Activated B cell treated with CpG ODN at 0.5 μM for 24 hours (primary cell): ENCODE results near the gene NFIC. TPM values are rescaled to one million over a fixed set of nuclear protein-coding genes. Genes with fewer than 3 reads are reported as not detected.
A peak's percentile ranks its signal among the peaks of the same experiment; 100 is the strongest.

ENCODE experiments used
- ATAC-seq: fragments of 200-7000 bp; cut with Tn5 transposase; one replicate; pipeline ENCODE4 v1.10.0; 2021; ENCODE audit warnings: low read depth, mild to moderate bottlenecking, moderate library complexity
- CTCF ChIA-PET: fragments of 350-600 bp; sonication (Branson Sonifier 250); formaldehyde crosslinking; loops from one replicate; lab custom pipeline; 2021; ENCODE audit warnings: antibody characterized with exemption; lab: Charles Lee
- POLR2A ChIA-PET: fragments of 350-600 bp; sonication (Branson Sonifier 250); formaldehyde crosslinking; loops from one replicate; lab custom pipeline; 2021; ENCODE audit warnings: antibody characterized with exemption; lab: Charles Lee
- DNase-seq: peaks from one replicate; pipeline ENCODE4 v3.0.0; 2022
- H3K27ac Mint-ChIP-seq: one replicate; pipeline ENCODE4 v1.8.0; 2020; ENCODE audit warnings: mixed read lengths
- H3K27me3 Mint-ChIP-seq: one replicate; pipeline ENCODE4 v1.8.0; 2021; ENCODE audit warnings: mixed read lengths
- H3K36me3 Mint-ChIP-seq: one replicate; pipeline ENCODE4 v1.8.0; 2021; ENCODE audit warnings: low read depth, mixed read lengths
- H3K4me1 Mint-ChIP-seq: one replicate; pipeline ENCODE4 v1.8.0; 2021; ENCODE audit warnings: mixed read lengths
- H3K4me3 Mint-ChIP-seq: one replicate; pipeline ENCODE4 v1.8.0; 2020; ENCODE audit warnings: mild to moderate bottlenecking, mixed read lengths
- H3K9me3 Mint-ChIP-seq: one replicate; pipeline ENCODE4 v1.8.0; 2020; ENCODE audit warnings: mixed read lengths
- CTCF ChIP-seq: fragments of 200-600 bp; IDR thresholded peaks from one replicate; pipeline ENCODE4 v1.8.0; 2022; ENCODE audit warnings: antibody characterized with exemption, mild to moderate bottlenecking
- intact Hi-C: fragments of 100-400 bp; cut with micrococcal nuclease; formaldehyde crosslinking; loops from one replicate; pipeline ENCODE4 v1.15.1; 2024
- total RNA-seq: library from RNA; stranded (reverse); gene quantifications from 2 replicates; pipeline ENCODE4 v1.2.3, GENCODE V29; 2022

Gene NFIC
- total RNA-seq, 1 donor from 2014 or later = 18.8 TPM

GRCh38 chr19:3343619-3344502 lies 22.5 kb upstream of the NFIC start:
- POLR2A ChIA-PET = no interaction called here
- H3K27me3 Mint-ChIP-seq = peaks cover 8% of the 10 kb centered on the region
- no peaks in the 10 kb centered on the region for H3K9me3 Mint-ChIP-seq
- no peak overlapping the region for H3K4me3 Mint-ChIP-seq
- peak; percentile 87 for ATAC-seq
- DNase-seq = no peak
- H3K27ac Mint-ChIP-seq = no peak overlapping the region
- CTCF ChIA-PET = interaction anchor here (1.4 to 1.7 kb wide), 2 partner anchors 18 to 86 kb away, joined by 3 to 16 read pairs; no protein-coding TSS in a partner anchor
- peaks cover 3% of the 10 kb centered on the region for H3K4me1 Mint-ChIP-seq
- TF ChIP-seq CTCF = no peak
- no peaks in the 10 kb centered on the region for H3K36me3 Mint-ChIP-seq
- intact Hi-C loops = no loop called here

- intact Hi-C loops = no loop called here
- H3K4me3 Mint-ChIP-seq = no peak overlapping the region
- POLR2A ChIA-PET = no interaction called here
Measured at GRCh38 chr19:3344608-3345598, 21.5 kb upstream of the NFIC start.

GRCh38 chr19:3345850-3346460 lies 20.4 kb upstream of the NFIC start:
- intact Hi-C loops = no loop called here
- ChIA-PET CTCF (no interaction called here), POLR2A (interaction anchor here (0.6 kb wide), 1 partner anchor 133 kb away, joined by 4 read pairs; no protein-coding TSS in a partner anchor)
- no peak for TF ChIP-seq CTCF
- no peaks in the 10 kb centered on the region for H3K9me3 Mint-ChIP-seq
- no peak overlapping the region for H3K27ac Mint-ChIP-seq
- no peaks in the 10 kb centered on the region for H3K36me3 Mint-ChIP-seq
- DNase-seq (no peak), ATAC-seq (no peak)
- peaks cover 4% of the 10 kb centered on the region for H3K27me3 Mint-ChIP-seq
- H3K4me1 Mint-ChIP-seq = peaks cover 3% of the 10 kb centered on the region
- H3K4me3 Mint-ChIP-seq = no peak overlapping the region

More at GRCh38 chr19:3344608-3345598, 21.5 kb upstream of the NFIC start:
- DNase-seq = no peak
- Mint-ChIP-seq H3K4me1 (peaks cover 3% of the 10 kb centered on the region), H3K27ac (no peak overlapping the region), H3K36me3 (no peaks in the 10 kb centered on the region), H3K9me3 (no peaks in the 10 kb centered on the region), H3K27me3 (peaks cover 7% of the 10 kb centered on the region)
- no peak for TF ChIP-seq CTCF
- CTCF ChIA-PET = no interaction called here
- ATAC-seq = no peak

- ChIA-PET CTCF (no interaction called here), POLR2A (interaction anchor here (0.6 kb wide), 2 partner anchors 78 to 133 kb away, joined by 3 to 4 read pairs; no protein-coding TSS in a partner anchor)
- intact Hi-C loops = no loop called here
- ATAC-seq = no peak
- Mint-ChIP-seq H3K27me3 (peaks cover 8% of the 10 kb centered on the region), H3K4me3 (no peak overlapping the region), H3K36me3 (no peaks in the 10 kb centered on the region), H3K4me1 (peaks cover 3% of the 10 kb centered on the region), H3K9me3 (no peaks in the 10 kb centered on the region), H3K27ac (no peak overlapping the region)
- no peak for DNase-seq
- TF ChIP-seq CTCF = no peak
Measured at GRCh38 chr19:3346677-3347353, 19.6 kb upstream of the NFIC start.
